PC-9 (cell line): Measurements from ENCODE around the gene FNDC1.

Experiments
- EZH2 ChIP-seq: fragments of 200-600 bp; sonication (generic); IDR thresholded peaks from 2 replicates; pipeline ENCODE4 v1.8.0; 2017; ENCODE audit warnings: antibody characterized with exemption, low read depth
- TF ChIP-seq, protein P1 (sequence below): fragments of 200-600 bp; sonication (generic); conservative IDR thresholded peaks from 2 replicates; pipeline ENCODE4 v1.6.1; 2017; ENCODE audit warnings: mixed run types, antibody characterized with exemption, mild to moderate bottlenecking, moderate library complexity

DNA sequence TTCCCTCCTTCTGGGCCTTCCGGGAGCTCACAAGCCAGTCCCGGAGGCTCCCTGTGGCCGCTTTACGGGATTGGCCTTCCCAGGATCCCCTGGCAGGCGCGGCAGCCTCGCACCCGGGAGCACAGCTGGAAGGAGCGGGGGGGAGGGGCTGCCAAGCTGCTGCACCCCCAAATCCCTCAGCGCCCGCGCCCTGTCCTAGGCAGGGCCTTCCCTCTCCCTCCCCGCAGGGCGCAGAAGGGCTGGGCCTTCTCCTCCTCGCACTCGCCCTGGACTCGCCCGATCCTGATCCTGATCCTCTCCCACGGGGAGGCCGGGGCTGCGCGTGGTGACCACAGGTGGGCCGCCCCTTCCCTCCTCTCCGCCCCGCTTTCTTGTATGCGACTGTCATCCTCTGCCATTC lies 146.4 kb downstream of the FNDC1 start:
- no peak for TF ChIP-seq EZH2
- TF ChIP-seq, protein P1, sequence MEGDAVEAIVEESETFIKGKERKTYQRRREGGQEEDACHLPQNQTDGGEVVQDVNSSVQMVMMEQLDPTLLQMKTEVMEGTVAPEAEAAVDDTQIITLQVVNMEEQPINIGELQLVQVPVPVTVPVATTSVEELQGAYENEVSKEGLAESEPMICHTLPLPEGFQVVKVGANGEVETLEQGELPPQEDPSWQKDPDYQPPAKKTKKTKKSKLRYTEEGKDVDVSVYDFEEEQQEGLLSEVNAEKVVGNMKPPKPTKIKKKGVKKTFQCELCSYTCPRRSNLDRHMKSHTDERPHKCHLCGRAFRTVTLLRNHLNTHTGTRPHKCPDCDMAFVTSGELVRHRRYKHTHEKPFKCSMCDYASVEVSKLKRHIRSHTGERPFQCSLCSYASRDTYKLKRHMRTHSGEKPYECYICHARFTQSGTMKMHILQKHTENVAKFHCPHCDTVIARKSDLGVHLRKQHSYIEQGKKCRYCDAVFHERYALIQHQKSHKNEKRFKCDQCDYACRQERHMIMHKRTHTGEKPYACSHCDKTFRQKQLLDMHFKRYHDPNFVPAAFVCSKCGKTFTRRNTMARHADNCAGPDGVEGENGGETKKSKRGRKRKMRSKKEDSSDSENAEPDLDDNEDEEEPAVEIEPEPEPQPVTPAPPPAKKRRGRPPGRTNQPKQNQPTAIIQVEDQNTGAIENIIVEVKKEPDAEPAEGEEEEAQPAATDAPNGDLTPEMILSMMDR = no peak
